ENCODE data around the gene EIF2AK3. TPM values are rescaled to one million over a fixed set of nuclear protein-coding genes. Genes with fewer than 3 reads are reported as not detected.

The EIF2AK3 gene
- total and polyA plus RNA-seq, 2 of the 8 experiments (the other 6 are each of a cell fraction or from before 2014, with no cell fraction given), result 5.8 to 22.8 TPM

DNA sequence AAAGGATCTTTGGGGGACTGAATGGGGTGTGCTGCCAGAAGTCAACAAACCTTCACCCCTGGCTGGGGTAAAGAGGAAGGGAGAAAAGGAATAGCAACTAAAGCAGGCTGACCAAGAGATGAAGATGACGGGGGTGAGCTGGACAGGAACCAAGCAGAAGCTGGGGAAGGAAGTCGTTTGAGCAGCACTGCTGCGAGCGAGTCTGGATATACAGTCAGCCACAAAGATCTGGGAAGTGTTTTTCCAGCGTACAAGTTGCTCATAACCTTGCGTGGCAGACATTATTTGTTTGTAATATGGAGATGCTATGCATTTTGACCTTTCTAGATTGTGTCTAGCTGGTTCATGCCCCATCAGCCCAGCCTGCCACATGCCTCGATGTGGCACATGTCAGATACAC, 71.2 kb downstream of the EIF2AK3 start (continued):
- TF ChIP-seq, protein P1, sequence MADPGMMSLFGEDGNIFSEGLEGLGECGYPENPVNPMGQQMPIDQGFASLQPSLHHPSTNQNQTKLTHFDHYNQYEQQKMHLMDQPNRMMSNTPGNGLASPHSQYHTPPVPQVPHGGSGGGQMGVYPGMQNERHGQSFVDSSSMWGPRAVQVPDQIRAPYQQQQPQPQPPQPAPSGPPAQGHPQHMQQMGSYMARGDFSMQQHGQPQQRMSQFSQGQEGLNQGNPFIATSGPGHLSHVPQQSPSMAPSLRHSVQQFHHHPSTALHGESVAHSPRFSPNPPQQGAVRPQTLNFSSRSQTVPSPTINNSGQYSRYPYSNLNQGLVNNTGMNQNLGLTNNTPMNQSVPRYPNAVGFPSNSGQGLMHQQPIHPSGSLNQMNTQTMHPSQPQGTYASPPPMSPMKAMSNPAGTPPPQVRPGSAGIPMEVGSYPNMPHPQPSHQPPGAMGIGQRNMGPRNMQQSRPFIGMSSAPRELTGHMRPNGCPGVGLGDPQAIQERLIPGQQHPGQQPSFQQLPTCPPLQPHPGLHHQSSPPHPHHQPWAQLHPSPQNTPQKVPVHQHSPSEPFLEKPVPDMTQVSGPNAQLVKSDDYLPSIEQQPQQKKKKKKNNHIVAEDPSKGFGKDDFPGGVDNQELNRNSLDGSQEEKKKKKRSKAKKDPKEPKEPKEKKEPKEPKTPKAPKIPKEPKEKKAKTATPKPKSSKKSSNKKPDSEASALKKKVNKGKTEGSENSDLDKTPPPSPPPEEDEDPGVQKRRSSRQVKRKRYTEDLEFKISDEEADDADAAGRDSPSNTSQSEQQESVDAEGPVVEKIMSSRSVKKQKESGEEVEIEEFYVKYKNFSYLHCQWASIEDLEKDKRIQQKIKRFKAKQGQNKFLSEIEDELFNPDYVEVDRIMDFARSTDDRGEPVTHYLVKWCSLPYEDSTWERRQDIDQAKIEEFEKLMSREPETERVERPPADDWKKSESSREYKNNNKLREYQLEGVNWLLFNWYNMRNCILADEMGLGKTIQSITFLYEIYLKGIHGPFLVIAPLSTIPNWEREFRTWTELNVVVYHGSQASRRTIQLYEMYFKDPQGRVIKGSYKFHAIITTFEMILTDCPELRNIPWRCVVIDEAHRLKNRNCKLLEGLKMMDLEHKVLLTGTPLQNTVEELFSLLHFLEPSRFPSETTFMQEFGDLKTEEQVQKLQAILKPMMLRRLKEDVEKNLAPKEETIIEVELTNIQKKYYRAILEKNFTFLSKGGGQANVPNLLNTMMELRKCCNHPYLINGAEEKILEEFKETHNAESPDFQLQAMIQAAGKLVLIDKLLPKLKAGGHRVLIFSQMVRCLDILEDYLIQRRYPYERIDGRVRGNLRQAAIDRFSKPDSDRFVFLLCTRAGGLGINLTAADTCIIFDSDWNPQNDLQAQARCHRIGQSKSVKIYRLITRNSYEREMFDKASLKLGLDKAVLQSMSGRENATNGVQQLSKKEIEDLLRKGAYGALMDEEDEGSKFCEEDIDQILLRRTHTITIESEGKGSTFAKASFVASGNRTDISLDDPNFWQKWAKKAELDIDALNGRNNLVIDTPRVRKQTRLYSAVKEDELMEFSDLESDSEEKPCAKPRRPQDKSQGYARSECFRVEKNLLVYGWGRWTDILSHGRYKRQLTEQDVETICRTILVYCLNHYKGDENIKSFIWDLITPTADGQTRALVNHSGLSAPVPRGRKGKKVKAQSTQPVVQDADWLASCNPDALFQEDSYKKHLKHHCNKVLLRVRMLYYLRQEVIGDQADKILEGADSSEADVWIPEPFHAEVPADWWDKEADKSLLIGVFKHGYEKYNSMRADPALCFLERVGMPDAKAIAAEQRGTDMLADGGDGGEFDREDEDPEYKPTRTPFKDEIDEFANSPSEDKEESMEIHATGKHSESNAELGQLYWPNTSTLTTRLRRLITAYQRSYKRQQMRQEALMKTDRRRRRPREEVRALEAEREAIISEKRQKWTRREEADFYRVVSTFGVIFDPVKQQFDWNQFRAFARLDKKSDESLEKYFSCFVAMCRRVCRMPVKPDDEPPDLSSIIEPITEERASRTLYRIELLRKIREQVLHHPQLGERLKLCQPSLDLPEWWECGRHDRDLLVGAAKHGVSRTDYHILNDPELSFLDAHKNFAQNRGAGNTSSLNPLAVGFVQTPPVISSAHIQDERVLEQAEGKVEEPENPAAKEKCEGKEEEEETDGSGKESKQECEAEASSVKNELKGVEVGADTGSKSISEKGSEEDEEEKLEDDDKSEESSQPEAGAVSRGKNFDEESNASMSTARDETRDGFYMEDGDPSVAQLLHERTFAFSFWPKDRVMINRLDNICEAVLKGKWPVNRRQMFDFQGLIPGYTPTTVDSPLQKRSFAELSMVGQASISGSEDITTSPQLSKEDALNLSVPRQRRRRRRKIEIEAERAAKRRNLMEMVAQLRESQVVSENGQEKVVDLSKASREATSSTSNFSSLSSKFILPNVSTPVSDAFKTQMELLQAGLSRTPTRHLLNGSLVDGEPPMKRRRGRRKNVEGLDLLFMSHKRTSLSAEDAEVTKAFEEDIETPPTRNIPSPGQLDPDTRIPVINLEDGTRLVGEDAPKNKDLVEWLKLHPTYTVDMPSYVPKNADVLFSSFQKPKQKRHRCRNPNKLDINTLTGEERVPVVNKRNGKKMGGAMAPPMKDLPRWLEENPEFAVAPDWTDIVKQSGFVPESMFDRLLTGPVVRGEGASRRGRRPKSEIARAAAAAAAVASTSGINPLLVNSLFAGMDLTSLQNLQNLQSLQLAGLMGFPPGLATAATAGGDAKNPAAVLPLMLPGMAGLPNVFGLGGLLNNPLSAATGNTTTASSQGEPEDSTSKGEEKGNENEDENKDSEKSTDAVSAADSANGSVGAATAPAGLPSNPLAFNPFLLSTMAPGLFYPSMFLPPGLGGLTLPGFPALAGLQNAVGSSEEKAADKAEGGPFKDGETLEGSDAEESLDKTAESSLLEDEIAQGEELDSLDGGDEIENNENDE (IDR thresholded peaks at IDR 0.05; ENCODE audit: insufficient replicate concordance, low read length), result no peak
- no peak for TF ChIP-seq POLR2A (IDR thresholded peaks at IDR 0.05; ENCODE audit: control extremely low read depth in 1 of 2, low read depth in 2 of 2, low read length in 2 of 2)
- TF ChIP-seq GTF2F1 (IDR thresholded peaks at IDR 0.05; ENCODE audit: borderline replicate concordance, low read depth, low read length), result no peak
- TF ChIP-seq POLR2AphosphoS5 (IDR thresholded peaks at IDR 0.05; ENCODE audit: low read depth, low read length), result no peak
- no peak for TF ChIP-seq CHD1 (IDR thresholded peaks at IDR 0.05; ENCODE audit: low read depth, low read length)
- TF ChIP-seq USF2 (IDR thresholded peaks at IDR 0.05; ENCODE audit: low read length), result no peak
- TF ChIP-seq MAFK (IDR thresholded peaks at IDR 0.05; ENCODE audit: low read depth, low read length), result no peak
- no peak for TF ChIP-seq TBP (IDR thresholded peaks at IDR 0.05; ENCODE audit: low read depth, low read length)
- TF ChIP-seq RFX5 (IDR thresholded peaks at IDR 0.05; ENCODE audit: borderline replicate concordance, low read depth, low read length), result no peak
- TF ChIP-seq GABPA (IDR thresholded peaks at IDR 0.05; ENCODE audit: borderline replicate concordance, insufficient read depth, low read length), result no peak
- no peak for TF ChIP-seq RBBP5 (IDR thresholded peaks at IDR 0.05; ENCODE audit: borderline replicate concordance, low read depth, low read length)
- no peak for TF ChIP-seq BRCA1 (IDR thresholded peaks at IDR 0.05; ENCODE audit: low read depth, low read length)

Data from H1 (cell line).